Ovary (tissue), 9 donors: ENCODE data around the gene DMXL1. TPM values are rescaled to one million over a fixed set of nuclear protein-coding genes. Genes with fewer than 3 reads are reported as not detected.

Experiments
- DNase-seq, 5 donors: peaks; one replicate each; pipeline ENCODE4 v3.0.0-alpha.2; 2019 to 2020
- H3K27ac ChIP-seq, 2 donors: fragments of 200-600 bp; one replicate each; pipeline versions ENCODE4 v1.5.1 to v1.8.0; 2019 to 2022
- H3K27me3 ChIP-seq: fragments of 200-600 bp; one replicate; pipeline ENCODE4 v1.8.0; 2022
- H3K36me3 ChIP-seq: fragments of 200-600 bp; sonication (generic); one replicate; pipeline ENCODE4 v1.5.1; 2019
- H3K4me1 ChIP-seq: one replicate; pipeline ENCODE4 v1.8.1; 2013; ENCODE audit warnings: mild to moderate bottlenecking, moderate library complexity; ENCODE audit not compliant: insufficient read depth
- H3K4me3 ChIP-seq: fragments of 200-600 bp; sonication (generic); one replicate; pipeline ENCODE4 v1.5.1; 2017
- H3K9me3 ChIP-seq, 2 donors: fragments of 200-600 bp in 1 of 2; sonication (generic) in 1 of 2; one replicate each; pipeline versions ENCODE4 v1.5.1 to v1.8.1; 2013 to 2019; ENCODE audit warnings: mild to moderate bottlenecking in 1 of 2, moderate library complexity in 1 of 2
- EP300 ChIP-seq: sonication (generic); formaldehyde crosslinking; IDR thresholded peaks from one replicate; pipeline ENCODE4 v1.6.1; 2017; ENCODE audit warnings: antibody characterized with exemption
- POLR2A ChIP-seq: fragments of 450-650 bp; IDR thresholded peaks from one replicate; pipeline ENCODE4 v1.6.1; 2017; ENCODE audit warnings: antibody characterized with exemption, mild to moderate bottlenecking, moderate library complexity
- WGBS, 3 donors: extraction: QIAGEN DNeasy Blood & Tissue Kit in 1 of 3; methylation state at CpG; one replicate each; pipeline versions ENCODE4 v1.1.5 to v1.1.7; 2013 to 2017; 5-methylcytosine and 5-hydroxymethylcytosine counted together
- intact Hi-C, 4 donors: fragments of 100-400 bp; cut with DNase I; formaldehyde crosslinking; loops; one replicate each; pipeline versions ENCODE4 v1.11.0 to v1.15.1; 2022 to 2023
- polyA plus RNA-seq, 2 donors: library from polyadenylated mRNA; stranded (reverse); fragments of 200-250 nt in 1 of 2; fragments of 350-450 nt in 1 of 2; fragmentation: Illumina TruSeq in 1 of 2; extraction: RNeasy Lipid Tissue Mini Kit (QIAGEN cat#74804) in 1 of 2; gene quantifications; one replicate each; pipeline ENCODE4 v1.2.3, GENCODE V29; 2013 to 2014
- total RNA-seq, 7 donors: library from RNA; depleted of rRNA in 2 of 7; stranded (reverse); fragments of >200 nt in 2 of 7; fragmentation: NEBNext Ultra II Directional in 3 of 7; extraction: Animal tissue kit (Norgen Biotek cat#: 25700) in 3 of 7; gene quantifications; one replicate each; pipeline versions ENCODE4 v1.1.0 to v1.2.4, GENCODE V29; 2016 to 2023
- TF ChIP-seq, protein P1 (sequence below), 3 donors: fragments of 450-650 bp in 2 of 3; fragments of 200-600 bp in 1 of 3; IDR thresholded peaks; one replicate each; pipeline versions ENCODE4 v1.5.1 to v1.8.0; 2016 to 2022; ENCODE audit warnings: antibody characterized with exemption in 3 of 3, mild to moderate bottlenecking in 1 of 3
- donor health status: DM: no; HTN: no; CAD: no; lungs with moderate emphysema.
- donor health status: DM: no; HTN: no; CAD: no.
- donor health status: Bipolar disorder and iron deficiency.
- donor health status: DM: yes; HTN: yes; CAD: no.
- donor health status: DM: no; HTN: no; CAD: no.
- donor health status: DM: yes; HTN: yes; CAD: no.

DMXL1 gene
- total and polyA plus RNA-seq, 9 donors = 11.9 to 50.1 (median 39.1) TPM

- Histone ChIP-seq H3K4me1 (peaks cover 10% of the 10 kb centered on the region), H3K4me3 (no peak overlapping the region), H3K36me3 (no peaks in the 10 kb centered on the region), H3K27ac (no peak overlapping the region), H3K27me3 (no peaks in the 10 kb centered on the region), H3K9me3 (no peaks in the 10 kb centered on the region)
- intact Hi-C loops = no loop called here
- 91 to 97% (median 92%) methylated on average over 5 of the region's 5 CpGs for WGBS, 3 donors
- DNase-seq = no peak
- TF ChIP-seq, protein P1, sequence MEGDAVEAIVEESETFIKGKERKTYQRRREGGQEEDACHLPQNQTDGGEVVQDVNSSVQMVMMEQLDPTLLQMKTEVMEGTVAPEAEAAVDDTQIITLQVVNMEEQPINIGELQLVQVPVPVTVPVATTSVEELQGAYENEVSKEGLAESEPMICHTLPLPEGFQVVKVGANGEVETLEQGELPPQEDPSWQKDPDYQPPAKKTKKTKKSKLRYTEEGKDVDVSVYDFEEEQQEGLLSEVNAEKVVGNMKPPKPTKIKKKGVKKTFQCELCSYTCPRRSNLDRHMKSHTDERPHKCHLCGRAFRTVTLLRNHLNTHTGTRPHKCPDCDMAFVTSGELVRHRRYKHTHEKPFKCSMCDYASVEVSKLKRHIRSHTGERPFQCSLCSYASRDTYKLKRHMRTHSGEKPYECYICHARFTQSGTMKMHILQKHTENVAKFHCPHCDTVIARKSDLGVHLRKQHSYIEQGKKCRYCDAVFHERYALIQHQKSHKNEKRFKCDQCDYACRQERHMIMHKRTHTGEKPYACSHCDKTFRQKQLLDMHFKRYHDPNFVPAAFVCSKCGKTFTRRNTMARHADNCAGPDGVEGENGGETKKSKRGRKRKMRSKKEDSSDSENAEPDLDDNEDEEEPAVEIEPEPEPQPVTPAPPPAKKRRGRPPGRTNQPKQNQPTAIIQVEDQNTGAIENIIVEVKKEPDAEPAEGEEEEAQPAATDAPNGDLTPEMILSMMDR (IDR thresholded peaks at IDR 0.05) = no peak
- TF ChIP-seq EP300 (no peak), POLR2A (no peak)
Measured at GRCh38 chr5:119077444-119077843, 6.6 kb downstream of the DMXL1 start.

- H3K27me3 ChIP-seq = no peaks in the 10 kb centered on the region
- peaks cover 10% of the 10 kb centered on the region for H3K4me1 ChIP-seq
- no peaks in the 10 kb centered on the region for H3K36me3 ChIP-seq
- H3K9me3 ChIP-seq = no peaks in the 10 kb centered on the region
- intact Hi-C loops = no loop called here
- no peak overlapping the region for H3K27ac ChIP-seq
- TF ChIP-seq EP300 = no peak
- TF ChIP-seq, protein P1 (IDR thresholded peaks at IDR 0.05) = no peak
- no peak for TF ChIP-seq POLR2A
- WGBS, 3 donors = 83 to 92% (median 90%) methylated on average over 1 of the region's 1 CpG
- no peak overlapping the region for H3K4me3 ChIP-seq
- DNase-seq = no peak
Measured at GRCh38 chr5:119078071-119078846, 7.4 kb downstream of the DMXL1 start.

- TF ChIP-seq EP300 = no peak
- Histone ChIP-seq H3K27ac (no peak overlapping the region), H3K4me3 (no peak overlapping the region), H3K36me3 (no peaks in the 10 kb centered on the region), H3K27me3 (no peaks in the 10 kb centered on the region), H3K9me3 (no peaks in the 10 kb centered on the region), H3K4me1 (peaks cover 8% of the 10 kb centered on the region)
- DNase-seq = no peak
- 55 to 79% (median 70%) methylated on average over 1 of the region's 1 CpG for WGBS, 3 donors
- intact Hi-C loops = no loop called here
Measured at GRCh38 chr5:119078861-119079260, 8.0 kb downstream of the DMXL1 start.

GRCh38 chr5:119079318-119079921 lies 8.5 kb downstream of the DMXL1 start:
- no peak for DNase-seq
- Histone ChIP-seq H3K4me3 (no peak overlapping the region), H3K36me3 (no peaks in the 10 kb centered on the region), H3K27me3 (no peaks in the 10 kb centered on the region), H3K9me3 (no peaks in the 10 kb centered on the region), H3K4me1 (peaks cover 7% of the 10 kb centered on the region), H3K27ac (no peak overlapping the region)
- intact Hi-C loops = no loop called here
- TF ChIP-seq EP300 (no peak), POLR2A (no peak)
- TF ChIP-seq, protein P1 (IDR thresholded peaks at IDR 0.05) = no peak
- 50 to 58% (median 54%) methylated on average over 3 of the region's 3 CpGs for WGBS, 3 donors

- DNase-seq = no peak
- TF ChIP-seq, protein P1 (IDR thresholded peaks at IDR 0.05) = no peak
- no peak for TF ChIP-seq POLR2A
- Histone ChIP-seq H3K9me3 (no peaks in the 10 kb centered on the region), H3K4me1 (peaks cover 6% of the 10 kb centered on the region), H3K36me3 (no peaks in the 10 kb centered on the region), H3K27ac (no peak overlapping the region), H3K27me3 (no peaks in the 10 kb centered on the region), H3K4me3 (no peak overlapping the region)
- 39 to 65% (median 64%) methylated on average over 1 of the region's 1 CpG for WGBS, 3 donors
- intact Hi-C loops = no loop called here
Measured at GRCh38 chr5:119080936-119081335, 10.0 kb downstream of the DMXL1 start.
